GM12875 (cell line): ENCODE results near the gene KRTAP4-7.
"Not testable (repeated sequence)": the region's sequence is repeated elsewhere in the genome, so short reads cannot be mapped to it uniquely, and the experiment has no call there.

Source experiments
- H3K4me3 ChIP-seq: one replicate; pipeline ENCODE4 v1.5.1; 2011; ENCODE audit warnings: low read depth, low read length, control low read depth
- CTCF ChIP-seq: IDR thresholded peaks from 2 replicates; pipeline ENCODE4 v1.5.1; 2011; ENCODE audit warnings: low read depth, mild to moderate bottlenecking, control low read depth, inconsistent platforms, low read length, moderate library complexity, borderline replicate concordance; ENCODE audit not compliant: insufficient read depth

Gene KRTAP4-7

GRCh38 chr17:41061964-41062363, 22.0 kb upstream of the KRTAP4-7 start:
- no peak for TF ChIP-seq CTCF
- H3K4me3 ChIP-seq = no peak overlapping the region

GRCh38 chr17:41063449-41063848, 20.5 kb upstream of the KRTAP4-7 start:
- no peak for TF ChIP-seq CTCF
- H3K4me3 ChIP-seq = no peak overlapping the region

- no peak overlapping the region for H3K4me3 ChIP-seq
- no peak for TF ChIP-seq CTCF
Measured at GRCh38 chr17:41064301-41064700, 19.6 kb upstream of the KRTAP4-7 start.

- not testable (repeated sequence) for H3K4me3 ChIP-seq
Measured at GRCh38 chr17:41065016-41065689, 18.8 kb upstream of the KRTAP4-7 start.

GRCh38 chr17:41065829-41066624, 17.9 kb upstream of the KRTAP4-7 start, which contains the start of gene KRTAP2-4:
Gene KRTAP2-4 (minus strand): TSS chr17:41065879. CDS start chr17:41065845, 34 bp downstream.
- no peak for TF ChIP-seq CTCF
- H3K4me3 ChIP-seq = no peak within 1 kb of the TSS

GRCh38 chr17:41067281-41067680, 16.7 kb upstream of the KRTAP4-7 start:
- TF ChIP-seq CTCF = no peak
- no peak overlapping the region for H3K4me3 ChIP-seq

GRCh38 chr17:41069031-41069430, 14.9 kb upstream of the KRTAP4-7 start:
- TF ChIP-seq CTCF = no peak
- no peak overlapping the region for H3K4me3 ChIP-seq
